Germinal center (tissue), 1 donor: ENCODE results near the gene ATP5PO.
"Not testable (repeated sequence)": the region's sequence is repeated elsewhere in the genome, so short reads cannot be mapped to it uniquely, and the experiment has no call there.

ENCODE experiments used
- DNase-seq: peaks from one replicate; pipeline ENCODE4 v3.0.0; 2012; ENCODE audit warnings: mixed read lengths, low spot score

Gene ATP5PO

GRCh38 chr21:33940164-33940880 is 24.7 kb upstream of the ATP5PO start:
- no peak for DNase-seq

- no peak for DNase-seq
These were observed 23.6 kb upstream of the ATP5PO start for GRCh38 chr21:33939226-33939625.

GRCh38 chr21:33938381-33938780 is 22.8 kb upstream of the ATP5PO start:
- no peak for DNase-seq

GRCh38 chr21:33937931-33938339 is 22.3 kb upstream of the ATP5PO start:
- no peak for DNase-seq

GRCh38 chr21:33937146-33937545 is 21.5 kb upstream of the ATP5PO start:
- DNase-seq: no peak

GRCh38 chr21:33936301-33937038 is 20.9 kb upstream of the ATP5PO start:
- DNase-seq: no peak

- no peak for DNase-seq
These were observed 17.1 kb upstream of the ATP5PO start for GRCh38 chr21:33932731-33933130.

- DNase-seq: peak; percentile 45
These were observed 16.3 kb upstream of the ATP5PO start for GRCh38 chr21:33931799-33932390.

- not testable (repeated sequence) for DNase-seq
These were observed 15.6 kb upstream of the ATP5PO start for GRCh38 chr21:33931052-33931798.

- DNase-seq: not testable (repeated sequence)
These were observed 10.6 kb upstream of the ATP5PO start for GRCh38 chr21:33926248-33926647.

- no peak for DNase-seq
These were observed 9.1 kb upstream of the ATP5PO start for GRCh38 chr21:33924766-33925100.

- peak; percentile 79 for DNase-seq
These were observed 8.6 kb upstream of the ATP5PO start for GRCh38 chr21:33924079-33924765.

GRCh38 chr21:33917421-33917820 is 1.8 kb upstream of the ATP5PO start:
- no peak for DNase-seq

GRCh38 chr21:33916200-33916567 is 580 bp upstream of the ATP5PO start:
- no peak for DNase-seq

GRCh38 chr21:33914188-33914587 is 1.4 kb downstream of the ATP5PO start:
- no peak for DNase-seq

- no peak for DNase-seq
These were observed 5.8 kb downstream of the ATP5PO start for GRCh38 chr21:33909756-33910155.

- DNase-seq: no peak
These were observed 6.8 kb downstream of the ATP5PO start for GRCh38 chr21:33908760-33909159.

GRCh38 chr21:33904041-33904440 is 11.6 kb downstream of the ATP5PO start:
- no peak for DNase-seq

GRCh38 chr21:33902349-33902748 is 13.3 kb downstream of the ATP5PO start:
- no peak for DNase-seq

GRCh38 chr21:33901412-33902288 is 14.0 kb downstream of the ATP5PO start:
- no peak for DNase-seq

- no peak for DNase-seq
These were observed 16.4 kb downstream of the ATP5PO start for GRCh38 chr21:33899199-33899598.
